HG02973 (cell line): ENCODE data around the gene SAPCD2.

Source experiments
- ATAC-seq: cut with Tn5 transposase; IDR thresholded peaks from one replicate; pipeline ENCODE4 v1.9.1; 2021; ENCODE audit warnings: moderate library complexity; ENCODE audit not compliant: unreplicated experiment

SAPCD2 gene

DNA sequence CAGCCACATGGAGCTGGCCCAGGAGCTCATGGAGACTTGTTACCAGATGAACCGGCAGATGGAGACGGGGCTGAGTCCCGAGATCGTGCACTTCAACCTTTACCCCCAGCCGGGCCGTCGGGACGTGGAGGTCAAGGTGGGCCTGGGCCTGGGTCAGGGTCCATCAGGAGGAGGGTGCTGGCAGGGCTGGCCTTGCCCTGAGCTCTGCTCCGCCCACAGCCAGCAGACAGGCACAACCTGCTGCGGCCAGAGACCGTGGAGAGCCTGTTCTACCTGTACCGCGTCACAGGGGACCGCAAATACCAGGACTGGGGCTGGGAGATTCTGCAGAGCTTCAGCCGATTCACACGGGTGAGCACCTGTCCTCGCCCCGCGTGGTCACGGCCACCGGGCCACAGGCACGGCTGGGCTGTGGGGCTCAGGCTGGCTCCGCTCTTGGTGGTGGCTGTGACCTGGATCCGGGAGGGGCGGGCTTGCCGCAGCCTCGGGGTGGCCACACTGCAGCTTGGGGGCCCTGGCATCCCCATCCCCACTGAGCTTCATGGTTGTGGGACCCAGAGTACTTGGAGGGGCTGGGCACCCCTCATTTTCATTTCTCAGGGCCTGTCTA is 37.1 kb upstream of the SAPCD2 start:
- ATAC-seq: no peak

DNA sequence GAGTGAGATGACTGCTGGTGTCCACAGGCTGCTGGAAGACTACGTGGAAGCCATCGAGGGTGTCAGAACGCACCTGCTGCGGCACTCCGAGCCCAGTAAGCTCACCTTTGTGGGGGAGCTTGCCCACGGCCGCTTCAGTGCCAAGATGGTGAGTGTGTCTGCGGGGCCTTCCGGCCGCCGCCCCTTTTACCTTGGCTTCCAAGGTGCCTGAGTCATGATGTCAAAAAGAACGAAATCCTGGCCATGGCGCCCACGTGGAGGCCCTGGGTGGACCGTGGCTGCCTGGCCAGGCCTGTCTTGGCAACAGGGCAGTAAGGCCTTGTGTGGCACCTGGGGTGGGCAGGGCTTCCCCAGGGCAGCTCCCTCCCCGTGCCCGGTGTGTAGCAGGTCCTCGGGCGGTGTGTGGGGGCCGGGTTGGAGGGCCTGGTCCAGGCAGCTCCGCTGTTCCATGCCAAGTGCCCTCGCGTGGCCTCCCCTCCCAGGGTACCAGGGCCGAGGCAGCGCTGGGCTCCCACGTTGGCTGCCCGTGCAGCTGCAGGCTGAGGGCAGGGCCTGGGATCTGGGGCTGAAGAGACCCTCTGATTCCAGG is 36.4 kb upstream of the SAPCD2 start:
- no peak for ATAC-seq

DNA sequence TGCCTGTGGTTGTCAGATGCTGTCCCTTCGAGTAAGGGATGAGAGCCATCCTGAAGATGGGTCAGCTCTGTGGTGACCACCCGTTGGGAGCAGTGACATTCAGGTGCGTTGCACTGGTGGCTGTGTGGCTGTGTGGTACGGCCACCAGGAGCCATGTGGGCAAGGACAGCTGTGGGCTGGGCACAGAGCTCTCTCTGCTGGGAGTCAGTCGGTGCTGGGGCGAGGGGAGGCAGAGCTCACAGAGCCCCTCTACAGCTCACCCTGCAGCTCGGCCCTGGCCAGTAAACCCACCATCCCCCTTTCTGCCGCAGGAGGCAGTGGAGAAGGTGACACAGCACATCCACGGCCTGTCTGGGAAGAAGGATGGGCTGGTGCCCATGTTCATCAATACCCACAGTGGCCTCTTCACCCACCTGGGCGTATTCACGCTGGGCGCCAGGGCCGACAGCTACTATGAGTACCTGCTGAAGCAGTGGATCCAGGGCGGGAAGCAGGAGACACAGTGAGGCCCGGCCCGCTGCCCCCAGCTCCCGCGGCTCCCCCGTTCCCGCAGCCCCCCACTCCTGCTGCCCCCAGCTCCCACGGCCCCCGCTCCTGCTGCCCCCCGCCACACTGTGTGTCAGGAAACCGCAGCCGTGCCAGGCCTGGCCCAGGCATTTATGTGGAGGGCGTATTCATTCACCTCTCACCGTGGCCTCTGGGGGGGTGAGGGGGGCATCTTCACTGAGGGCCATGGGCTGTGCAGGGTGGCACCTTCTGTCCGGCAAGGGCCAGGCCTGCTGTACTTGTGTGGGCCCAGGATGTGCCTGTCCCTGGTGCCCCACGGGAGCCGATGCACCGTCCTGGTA is 35.7 kb upstream of the SAPCD2 start:
- no peak for ATAC-seq

DNA sequence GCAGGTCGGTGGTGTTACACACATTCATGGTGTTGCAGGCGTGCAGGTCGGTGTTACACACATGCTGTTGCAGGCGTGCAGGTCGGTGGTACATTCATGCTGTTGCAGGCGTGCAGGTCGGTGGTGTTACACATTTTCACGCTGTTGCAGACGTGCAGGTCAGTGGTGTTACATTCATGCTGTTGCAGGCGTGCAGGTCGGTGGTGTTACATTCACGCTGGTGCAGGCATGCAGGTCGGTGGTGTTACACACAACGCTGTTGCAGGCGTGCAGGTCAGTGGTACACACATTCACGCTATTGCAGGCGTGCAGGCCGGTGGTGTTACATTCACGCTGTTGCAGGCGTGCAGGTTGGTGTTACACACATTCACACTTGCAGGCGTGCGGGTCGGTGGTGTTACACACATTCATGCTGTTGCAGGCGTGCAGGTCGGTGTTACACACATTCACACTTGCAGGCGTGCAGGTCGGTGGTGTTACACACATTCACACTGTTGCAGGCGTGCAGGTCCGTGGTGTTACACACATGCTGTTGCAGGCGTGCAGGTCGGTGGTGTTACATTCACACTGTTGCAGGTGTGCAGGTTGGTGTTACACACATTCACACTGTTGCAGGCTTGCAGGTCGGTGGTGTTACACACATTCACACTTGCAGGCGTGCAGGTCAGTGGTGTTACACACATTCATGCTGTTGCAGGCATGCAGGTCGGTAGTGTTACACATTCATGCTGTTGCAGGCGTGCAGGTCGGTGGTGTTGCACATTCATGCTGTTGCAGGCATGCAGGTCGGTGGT is 33.0 kb upstream of the SAPCD2 start:
- no peak for ATAC-seq

DNA sequence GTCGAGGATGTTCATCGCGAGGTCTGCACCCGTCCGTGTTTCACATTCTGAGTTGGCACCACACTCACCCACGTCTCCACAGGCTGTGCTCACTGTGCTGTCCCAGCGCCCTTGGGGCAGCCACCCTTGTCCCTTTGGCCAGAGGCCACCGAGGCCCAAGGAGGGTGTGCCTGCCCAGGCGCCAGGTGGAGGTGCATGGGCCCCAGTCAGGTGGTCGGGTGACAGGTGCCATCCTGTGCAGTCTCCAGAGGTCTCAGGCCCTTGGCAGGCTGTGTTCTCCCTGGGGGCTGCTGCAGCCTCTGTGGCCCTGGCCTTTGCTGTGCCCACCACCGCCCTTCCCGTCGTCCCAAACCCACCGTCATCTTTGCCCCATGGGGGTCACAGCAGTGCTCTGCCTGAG is 28.9 kb upstream of the SAPCD2 start:
- no peak for ATAC-seq

DNA sequence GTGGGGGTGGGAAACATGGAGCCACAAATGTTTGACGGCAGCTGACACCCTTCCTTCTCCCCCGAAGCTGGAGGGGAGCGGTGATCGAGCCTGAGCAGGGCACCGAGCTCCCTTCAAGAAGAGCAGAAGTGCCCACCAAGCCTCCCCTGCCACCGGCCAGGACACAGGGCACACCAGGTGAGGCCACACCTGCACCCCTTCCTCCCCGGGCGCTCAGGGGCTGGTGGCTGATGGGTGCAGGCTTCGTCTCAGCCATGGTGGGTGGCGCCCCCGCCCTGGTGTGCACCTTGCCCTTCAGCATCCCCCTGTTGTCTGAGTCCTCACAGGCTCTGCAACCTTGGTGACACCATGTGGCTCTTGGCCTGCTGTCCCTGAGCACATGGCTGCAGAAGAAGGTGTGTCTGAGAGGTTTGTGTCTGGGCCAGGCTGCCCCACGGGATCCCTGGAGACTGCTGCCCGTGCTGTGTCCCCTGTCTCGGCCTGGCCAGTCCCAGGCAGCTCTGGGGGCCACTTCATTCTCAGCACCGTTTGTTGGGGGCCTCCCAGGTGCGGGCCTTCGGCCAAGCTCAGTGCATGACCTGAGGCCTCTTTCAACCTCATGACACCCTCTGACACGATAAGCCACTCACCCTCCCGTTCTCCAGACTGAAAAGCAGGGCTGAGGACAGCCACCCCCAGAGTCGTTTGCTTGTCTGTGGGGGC is 27.6 kb upstream of the SAPCD2 start:
- no peak for ATAC-seq

DNA sequence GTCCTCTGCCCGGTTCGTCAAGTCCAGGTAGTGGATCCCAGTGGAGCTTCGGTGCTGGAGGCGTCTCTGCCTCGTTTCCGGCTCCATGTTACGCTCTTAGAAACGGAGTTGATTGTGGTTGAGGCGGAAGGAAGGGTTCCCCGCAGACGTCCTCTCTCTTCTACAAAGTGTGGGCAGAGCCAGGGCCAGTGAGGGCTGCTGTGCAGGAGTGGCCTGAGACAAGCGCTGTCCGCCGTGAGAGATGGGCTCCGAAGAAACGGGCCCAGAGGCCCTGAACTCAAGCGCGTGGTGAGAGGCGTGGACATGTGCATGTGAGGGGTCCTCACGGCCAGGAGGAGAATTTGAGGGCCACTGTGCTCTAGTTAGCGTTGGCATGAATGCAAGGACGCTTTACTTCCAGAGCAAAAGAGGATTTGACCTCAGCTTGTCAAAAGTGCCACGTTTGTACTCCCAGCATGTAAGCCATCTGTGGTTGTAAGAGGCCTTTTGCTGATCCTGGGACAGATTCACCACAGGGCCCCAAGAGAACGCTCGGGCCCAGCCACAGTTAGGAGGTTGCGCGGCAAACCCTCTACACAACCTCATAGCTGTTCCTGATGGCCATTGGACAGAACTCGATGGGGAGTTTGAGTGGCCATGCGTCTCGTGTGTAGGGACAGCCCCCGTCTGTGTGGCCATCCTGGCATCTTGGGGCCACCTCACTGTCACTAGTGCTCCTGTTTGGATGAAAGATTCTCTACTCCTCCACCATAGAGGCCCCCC is 26.6 kb upstream of the SAPCD2 start:
- ATAC-seq: no peak

DNA sequence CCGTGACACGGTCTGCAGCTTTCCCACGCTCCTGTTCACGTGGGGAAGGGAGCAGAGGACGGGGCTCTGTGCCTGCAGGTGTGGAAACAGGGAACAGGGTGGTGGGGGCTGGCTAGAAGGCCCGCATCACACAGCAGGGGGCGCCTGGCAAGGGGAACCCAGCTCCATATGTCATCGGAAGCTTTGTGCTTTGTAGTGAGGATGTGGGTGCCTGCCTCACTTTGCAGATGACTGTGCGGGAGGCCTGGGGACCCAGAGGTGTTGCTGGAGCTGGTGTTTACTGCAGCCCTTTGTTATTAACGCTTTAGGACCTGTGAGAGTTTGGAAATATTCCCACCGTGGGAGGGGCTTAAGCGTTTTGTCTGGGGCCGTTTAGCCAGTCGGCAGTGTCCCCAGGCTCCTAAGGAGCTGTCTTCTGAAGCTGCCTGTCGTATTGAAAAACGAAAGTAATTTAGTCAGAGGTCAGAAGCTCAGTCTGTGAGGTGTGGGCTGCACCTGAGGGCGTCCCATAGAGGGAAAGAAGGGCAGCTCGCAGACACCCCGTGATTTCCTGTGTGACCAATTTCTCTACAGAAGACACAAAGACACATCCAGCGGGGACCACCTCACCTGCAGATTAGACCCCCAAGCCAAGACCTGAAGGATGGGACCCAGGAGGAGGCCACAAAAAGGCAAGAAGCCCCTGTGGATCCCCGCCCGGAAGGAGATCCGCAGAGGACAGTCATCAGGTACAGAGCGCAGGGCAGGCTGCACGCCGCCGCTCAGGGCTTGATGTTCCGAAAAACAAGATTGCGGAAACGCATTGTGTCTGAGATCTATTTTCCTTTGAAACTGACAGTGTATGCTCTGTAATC is 25.5 kb upstream of the SAPCD2 start:
- peak; percentile 63 for ATAC-seq

DNA sequence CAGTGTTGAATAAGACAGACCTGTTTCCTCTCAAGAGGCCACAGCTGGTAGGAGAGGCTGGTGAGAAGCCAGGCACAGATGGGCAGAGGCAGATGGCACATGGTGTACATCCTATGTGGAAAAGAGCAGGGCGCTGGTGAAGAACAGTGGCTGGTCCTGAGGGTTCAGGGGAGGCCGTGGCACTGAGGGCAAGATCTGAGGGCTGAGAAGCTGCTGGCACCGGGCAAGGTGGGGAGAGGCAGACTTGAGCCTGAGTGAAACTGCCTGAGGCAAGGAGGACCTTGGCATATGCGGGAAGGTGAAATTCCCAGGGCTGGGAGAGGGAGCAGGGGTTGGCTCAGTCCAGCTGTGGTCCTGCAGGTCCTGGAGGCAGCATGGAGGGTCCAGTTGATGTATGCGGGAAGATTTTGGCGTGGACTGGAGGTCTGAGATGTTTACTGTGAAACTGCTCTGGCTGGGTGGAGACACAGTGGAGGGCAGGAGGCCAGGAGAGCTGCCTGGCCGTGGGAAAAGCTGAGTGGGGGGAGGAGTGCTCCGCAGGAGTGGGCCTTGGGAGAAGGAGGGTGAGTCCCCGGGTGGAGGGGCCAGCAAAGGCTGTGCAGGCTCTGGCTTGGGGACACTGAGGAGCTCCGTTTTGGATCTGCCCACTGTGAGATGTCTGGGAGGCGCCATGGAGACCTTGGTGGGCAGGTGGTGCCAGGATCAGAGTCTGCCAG is 19.0 kb upstream of the SAPCD2 start:
- no peak for ATAC-seq

DNA sequence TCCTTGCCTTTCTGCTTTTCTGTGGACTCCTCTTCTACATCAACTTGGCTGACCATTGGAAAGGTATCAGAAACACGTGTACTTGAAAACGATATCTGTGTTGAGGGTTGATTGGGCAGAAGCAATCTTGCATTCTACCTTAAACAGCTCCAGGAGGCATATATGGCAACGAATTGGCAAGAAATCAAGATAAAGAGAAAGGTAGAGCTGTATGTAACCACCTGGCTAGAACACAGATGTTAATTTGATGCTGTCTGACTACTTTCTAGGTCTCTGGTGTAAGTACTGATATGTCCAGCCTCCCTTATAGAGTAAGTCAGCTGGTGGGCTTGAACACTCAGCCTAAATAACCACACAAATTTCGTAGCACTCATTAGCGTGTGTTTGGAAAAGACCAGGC is 17.8 kb upstream of the SAPCD2 start:
- ATAC-seq: no peak

DNA sequence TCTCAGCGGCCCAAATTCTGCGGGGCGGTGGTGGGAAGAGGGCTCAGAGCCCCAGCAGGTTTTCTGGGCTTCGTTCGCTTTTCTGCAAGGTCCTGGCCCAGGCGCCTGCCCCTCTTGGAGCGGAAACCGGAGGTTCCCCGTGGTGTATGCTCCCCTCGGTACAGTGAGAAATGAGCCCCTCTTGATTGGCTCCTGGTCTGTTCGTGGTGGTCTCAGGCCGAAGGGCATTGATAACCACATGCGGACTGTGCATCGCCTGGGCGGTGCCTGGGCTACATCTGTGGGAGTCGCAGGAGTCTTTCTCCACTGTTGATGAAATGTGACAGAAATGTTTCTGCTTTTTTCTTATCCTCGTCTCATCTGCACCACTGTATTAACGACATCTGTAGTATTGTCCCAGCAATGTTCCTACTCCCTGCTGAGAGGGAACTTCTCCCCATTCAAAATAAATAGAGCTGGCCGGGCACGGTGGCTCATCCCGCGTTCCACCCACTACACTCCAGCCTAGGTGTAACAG is 17.1 kb upstream of the SAPCD2 start:
- no peak for ATAC-seq

DNA sequence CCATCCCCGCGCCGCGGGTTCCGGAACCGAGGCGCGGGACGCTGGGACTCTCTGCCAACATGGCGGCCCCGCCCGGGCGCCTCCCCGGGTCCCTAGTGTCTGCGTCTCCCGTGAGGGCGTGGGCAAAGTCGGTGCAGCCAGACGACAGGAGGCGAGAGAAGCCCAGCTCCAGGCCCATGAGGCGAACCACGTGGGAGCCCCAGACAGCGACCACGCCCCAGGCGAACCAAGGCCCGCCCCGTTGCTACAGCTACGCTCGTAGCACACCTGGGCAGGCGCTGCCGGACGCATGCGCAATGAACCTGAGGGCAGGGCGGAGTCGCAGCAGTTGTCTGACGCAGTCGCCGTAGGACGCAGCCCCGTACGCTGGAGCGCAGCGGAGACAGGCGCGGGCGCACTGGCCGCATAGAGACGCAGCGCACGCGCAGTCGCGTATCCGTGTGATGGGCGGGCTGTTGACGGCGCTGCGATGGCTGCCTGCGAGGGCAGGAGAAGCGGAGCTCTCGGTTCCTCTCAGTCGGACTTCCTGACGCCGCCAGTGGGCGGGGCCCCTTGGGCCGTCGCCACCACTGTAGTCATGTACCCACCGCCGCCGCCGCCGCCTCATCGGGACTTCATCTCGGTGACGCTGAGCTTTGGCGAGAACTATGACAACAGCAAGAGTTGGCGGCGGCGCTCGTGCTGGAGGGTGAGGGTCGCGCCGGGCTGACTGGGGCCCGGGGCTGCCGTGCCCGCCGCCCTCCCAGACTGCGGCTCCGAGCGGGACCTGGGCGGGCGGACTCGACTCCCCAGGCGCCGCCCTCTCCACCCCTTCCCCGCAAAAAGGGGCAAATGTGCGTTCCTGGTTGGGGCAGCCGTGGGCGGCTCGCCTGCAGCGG is 16.4 kb upstream of the SAPCD2 start, which contains the start of gene MAN1B1:
MAN1B1 (plus strand) TSS at position 455 of the 878 bp plus-strand sequence; CDS start at position 470, 15 bp downstream.
- ATAC-seq: peak; percentile 77

DNA sequence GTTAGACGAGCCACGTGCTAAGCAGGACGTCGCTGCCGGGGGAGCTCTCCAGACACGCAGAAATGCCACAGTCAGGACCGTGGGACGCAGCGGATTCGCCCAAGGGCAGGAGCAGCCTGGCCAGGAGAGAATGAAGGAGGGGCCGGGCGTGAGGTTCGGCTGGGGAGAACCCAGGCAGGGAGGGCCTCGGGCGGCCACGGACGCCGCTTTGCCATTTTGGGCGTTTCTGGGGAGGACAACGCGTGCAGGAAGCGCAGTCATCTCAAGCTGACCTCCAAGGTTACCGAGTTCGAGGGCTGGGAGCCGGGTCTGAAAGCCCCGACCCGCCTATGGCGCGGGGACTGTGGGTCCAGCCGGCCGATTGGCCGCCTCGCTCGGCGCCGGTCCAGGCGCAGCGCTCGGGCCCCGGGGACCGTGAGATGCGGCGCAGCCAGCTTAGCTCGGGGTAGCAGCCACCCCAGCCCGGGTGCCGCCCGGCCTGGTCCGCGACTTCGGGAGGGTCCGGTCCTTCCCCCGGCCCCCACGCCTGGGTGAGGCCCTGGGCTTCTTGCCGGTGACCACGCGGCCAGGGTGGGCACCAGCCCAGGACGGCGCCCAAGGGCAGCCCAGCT is 15.7 kb upstream of the SAPCD2 start:
- peak; percentile 8 for ATAC-seq

DNA sequence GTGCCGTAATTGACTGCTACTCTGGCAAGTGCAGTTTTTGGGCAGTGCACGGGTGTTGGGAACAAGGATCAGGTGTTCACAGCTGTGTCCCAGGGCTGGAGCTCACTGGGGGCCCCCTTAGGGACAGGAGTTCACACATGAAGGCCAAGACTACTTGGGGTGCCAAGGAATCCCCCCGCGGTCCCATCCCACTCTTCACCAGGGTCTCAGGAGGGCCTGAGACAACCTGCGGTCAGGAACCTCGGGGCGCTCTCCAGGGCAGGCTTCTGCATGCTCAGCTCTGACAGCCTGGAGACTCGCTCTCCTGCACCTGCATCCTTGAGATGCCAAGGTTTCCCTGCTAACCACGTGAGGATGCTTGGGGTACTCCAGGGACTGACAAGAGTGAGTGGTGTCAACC is 14.2 kb upstream of the SAPCD2 start:
- ATAC-seq: no peak

DNA sequence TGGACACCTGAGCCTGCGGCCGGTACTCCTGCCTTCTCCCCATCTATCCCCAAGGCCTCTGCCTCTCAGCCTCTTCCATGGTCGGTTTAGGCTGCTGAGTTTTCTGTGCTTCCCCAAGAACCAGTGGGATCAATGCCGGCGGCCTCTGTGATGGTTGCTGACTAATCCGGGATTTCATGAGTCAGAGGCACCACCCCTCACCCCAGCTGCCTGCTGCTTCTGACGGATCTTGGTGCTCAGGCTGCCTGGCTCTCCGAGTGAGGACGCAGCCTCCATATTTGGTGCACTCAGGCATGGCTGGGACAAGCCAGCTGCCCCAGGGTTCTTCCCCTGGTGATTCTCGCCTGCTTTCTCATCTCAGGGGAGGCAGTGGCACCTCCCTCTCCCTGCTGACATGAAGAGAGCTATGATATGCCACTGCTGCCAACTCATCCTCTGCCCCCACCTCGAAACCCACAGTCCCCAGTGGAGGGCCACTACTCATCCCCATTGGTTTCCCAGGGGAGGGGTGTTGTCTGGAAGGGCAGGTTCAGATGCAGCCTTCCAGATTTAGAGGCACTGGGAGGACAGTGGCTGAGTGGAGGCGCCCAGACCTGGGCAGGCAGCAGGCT is 13.1 kb upstream of the SAPCD2 start:
- ATAC-seq: no peak

DNA sequence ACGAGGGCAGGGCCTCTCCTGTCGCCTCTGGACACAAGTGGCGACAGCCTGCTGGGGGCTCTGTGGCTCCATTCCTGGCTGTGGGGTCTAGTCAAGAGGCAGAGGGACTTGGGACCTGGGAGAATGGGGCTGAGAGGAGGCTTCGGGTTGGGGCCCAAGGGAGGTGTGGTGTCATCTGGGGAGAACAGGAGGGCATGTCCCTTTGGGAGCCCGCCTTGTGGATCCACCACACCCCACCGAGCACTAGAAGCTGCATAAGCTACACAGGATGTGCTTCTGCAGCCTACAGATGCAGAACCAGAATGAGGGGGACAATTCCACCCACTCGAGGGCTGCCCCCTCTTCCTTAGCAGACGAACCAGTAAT is 12.6 kb upstream of the SAPCD2 start:
- no peak for ATAC-seq
